Measurements from ENCODE around the gene PPP1R27.

DNA sequence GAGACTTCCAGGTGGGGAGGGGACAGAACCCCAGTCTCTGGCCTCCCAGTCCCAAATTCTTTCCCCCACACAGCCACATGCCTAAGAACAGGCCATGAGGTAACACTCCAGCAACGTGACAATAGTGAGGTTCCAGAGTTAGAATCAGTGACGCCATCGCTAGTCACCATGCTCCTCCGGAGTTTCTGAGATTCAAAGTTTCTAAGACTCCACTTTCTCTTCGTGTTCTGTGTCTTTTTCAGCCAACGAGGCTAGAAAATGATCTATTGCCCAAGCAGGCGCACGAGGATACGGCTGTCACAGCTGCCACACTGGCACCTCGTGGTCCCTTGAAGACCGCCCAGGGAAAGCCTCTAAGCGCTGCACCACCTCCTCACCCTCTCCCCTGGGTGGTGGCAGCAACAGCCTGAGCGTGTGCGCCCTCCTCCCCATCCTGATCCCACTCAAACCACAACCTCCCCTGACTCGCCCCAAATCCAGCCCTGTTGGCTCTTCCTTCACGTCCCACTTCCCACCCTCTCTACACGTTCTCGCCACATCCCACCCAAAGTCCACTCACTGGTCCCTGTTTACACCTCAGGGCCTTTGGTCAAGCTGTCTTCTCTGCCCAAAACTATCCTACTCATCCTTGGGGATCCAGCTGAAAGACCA, 2.8 kb downstream of the PPP1R27 start:
- TF ChIP-seq, protein P1, sequence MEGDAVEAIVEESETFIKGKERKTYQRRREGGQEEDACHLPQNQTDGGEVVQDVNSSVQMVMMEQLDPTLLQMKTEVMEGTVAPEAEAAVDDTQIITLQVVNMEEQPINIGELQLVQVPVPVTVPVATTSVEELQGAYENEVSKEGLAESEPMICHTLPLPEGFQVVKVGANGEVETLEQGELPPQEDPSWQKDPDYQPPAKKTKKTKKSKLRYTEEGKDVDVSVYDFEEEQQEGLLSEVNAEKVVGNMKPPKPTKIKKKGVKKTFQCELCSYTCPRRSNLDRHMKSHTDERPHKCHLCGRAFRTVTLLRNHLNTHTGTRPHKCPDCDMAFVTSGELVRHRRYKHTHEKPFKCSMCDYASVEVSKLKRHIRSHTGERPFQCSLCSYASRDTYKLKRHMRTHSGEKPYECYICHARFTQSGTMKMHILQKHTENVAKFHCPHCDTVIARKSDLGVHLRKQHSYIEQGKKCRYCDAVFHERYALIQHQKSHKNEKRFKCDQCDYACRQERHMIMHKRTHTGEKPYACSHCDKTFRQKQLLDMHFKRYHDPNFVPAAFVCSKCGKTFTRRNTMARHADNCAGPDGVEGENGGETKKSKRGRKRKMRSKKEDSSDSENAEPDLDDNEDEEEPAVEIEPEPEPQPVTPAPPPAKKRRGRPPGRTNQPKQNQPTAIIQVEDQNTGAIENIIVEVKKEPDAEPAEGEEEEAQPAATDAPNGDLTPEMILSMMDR (IDR thresholded peaks at IDR 0.05; ENCODE audit: extremely low read depth in 1 of 2, insufficient read depth in 1 of 2, low read depth in 1 of 2, low read length in 2 of 2) = no peak
- no peak for TF ChIP-seq EZH2 (IDR thresholded peaks at IDR 0.05; ENCODE audit: borderline replicate concordance, low read depth, low read length, severe bottlenecking)
- no peak for TF ChIP-seq MYC (IDR thresholded peaks at IDR 0.05; ENCODE audit: low read depth, low read length)

Measured in endothelial cell of umbilical vein (primary cell).